Upper lobe of right lung (tissue), 1 donor: Measurements from ENCODE around the gene SIL1. TPM values are rescaled to one million over a fixed set of nuclear protein-coding genes. Genes with fewer than 3 reads are reported as not detected.
A peak's percentile ranks its signal among the peaks of the same experiment; 100 is the strongest.

Experiments
- ATAC-seq: fragments of 200-7000 bp; cut with Tn5 transposase; one replicate; pipeline ENCODE4 v1.9.1; 2020; ENCODE audit warnings: mild to moderate bottlenecking, moderate library complexity
- DNase-seq: peaks from one replicate; pipeline ENCODE4 v3.0.0-alpha.2; 2020
- H3K27ac ChIP-seq: fragments of 200-600 bp; one replicate; pipeline ENCODE4 v1.8.0; 2022
- H3K27me3 ChIP-seq: fragments of 200-600 bp; one replicate; pipeline ENCODE4 v1.8.0; 2022; ENCODE audit warnings: mild to moderate bottlenecking
- H3K36me3 ChIP-seq: fragments of 200-600 bp; one replicate; pipeline ENCODE4 v1.8.0; 2022
- H3K4me1 ChIP-seq: fragments of 200-600 bp; one replicate; pipeline ENCODE4 v1.8.0; 2022
- H3K4me3 ChIP-seq: fragments of 200-600 bp; one replicate; pipeline ENCODE4 v1.8.0; 2022; ENCODE audit warnings: mild to moderate bottlenecking
- H3K9me3 ChIP-seq: fragments of 200-600 bp; one replicate; pipeline ENCODE4 v1.8.0; 2022
- intact Hi-C: fragments of 100-400 bp; cut with DNase I; formaldehyde crosslinking; loops from one replicate; pipeline ENCODE4 v1.11.0; 2022
- total RNA-seq: library from RNA; stranded (reverse); fragmentation: NEBNext Ultra II Directional; extraction: Animal tissue kit (Norgen Biotek cat#: 25700); gene quantifications from one replicate; pipeline ENCODE4 v1.2.1, GENCODE V29; 2021
- TF ChIP-seq, protein P1 (sequence below): fragments of 200-600 bp; IDR thresholded peaks from one replicate; pipeline ENCODE4 v1.8.0; 2022; ENCODE audit warnings: antibody characterized with exemption
- donor health status: DM: no; HTN: yes; CAD: no; lungs with severe emphysema.

SIL1 gene
- total RNA-seq, 1 donor from 2014 or later, result 56.9 TPM

DNA sequence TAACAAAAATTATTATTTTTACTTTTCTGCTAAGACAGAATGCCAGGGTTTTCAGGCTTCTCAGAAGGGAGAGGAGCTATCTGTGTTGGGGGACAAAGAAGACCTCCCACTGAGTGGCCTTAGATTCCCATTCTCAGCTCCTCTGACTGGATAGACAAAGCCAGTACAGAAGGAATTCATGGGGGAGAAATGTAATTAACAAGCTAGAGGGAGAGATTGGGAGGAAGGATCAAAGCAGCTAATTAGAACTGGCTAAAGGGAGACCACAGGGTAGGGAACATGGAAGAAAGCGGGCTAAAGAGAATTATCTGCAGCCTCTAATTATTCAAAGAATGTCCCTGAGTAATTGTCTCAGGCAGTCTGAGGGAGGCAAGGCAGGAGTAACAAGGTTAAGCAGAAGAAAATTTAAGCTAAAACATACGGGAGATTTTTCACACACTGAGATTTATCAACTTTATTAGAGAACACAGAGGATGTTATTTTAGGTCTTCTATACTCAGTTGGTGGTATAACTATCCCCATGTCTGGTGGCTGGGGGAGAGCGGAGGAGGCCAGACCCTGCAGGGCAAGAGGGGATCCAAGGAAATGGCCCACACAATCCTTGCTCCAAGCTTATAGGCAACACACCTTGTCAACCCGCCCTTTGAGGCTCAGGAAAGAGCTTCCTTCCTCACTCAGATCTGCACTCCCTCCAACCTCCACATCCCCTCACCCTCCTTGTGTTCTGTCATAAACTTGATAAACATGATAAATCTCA, 235.4 kb downstream of the SIL1 start:
- DNase-seq (no peak), ATAC-seq (no peak)
- TF ChIP-seq, protein P1, sequence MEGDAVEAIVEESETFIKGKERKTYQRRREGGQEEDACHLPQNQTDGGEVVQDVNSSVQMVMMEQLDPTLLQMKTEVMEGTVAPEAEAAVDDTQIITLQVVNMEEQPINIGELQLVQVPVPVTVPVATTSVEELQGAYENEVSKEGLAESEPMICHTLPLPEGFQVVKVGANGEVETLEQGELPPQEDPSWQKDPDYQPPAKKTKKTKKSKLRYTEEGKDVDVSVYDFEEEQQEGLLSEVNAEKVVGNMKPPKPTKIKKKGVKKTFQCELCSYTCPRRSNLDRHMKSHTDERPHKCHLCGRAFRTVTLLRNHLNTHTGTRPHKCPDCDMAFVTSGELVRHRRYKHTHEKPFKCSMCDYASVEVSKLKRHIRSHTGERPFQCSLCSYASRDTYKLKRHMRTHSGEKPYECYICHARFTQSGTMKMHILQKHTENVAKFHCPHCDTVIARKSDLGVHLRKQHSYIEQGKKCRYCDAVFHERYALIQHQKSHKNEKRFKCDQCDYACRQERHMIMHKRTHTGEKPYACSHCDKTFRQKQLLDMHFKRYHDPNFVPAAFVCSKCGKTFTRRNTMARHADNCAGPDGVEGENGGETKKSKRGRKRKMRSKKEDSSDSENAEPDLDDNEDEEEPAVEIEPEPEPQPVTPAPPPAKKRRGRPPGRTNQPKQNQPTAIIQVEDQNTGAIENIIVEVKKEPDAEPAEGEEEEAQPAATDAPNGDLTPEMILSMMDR, result no peak
- Histone ChIP-seq H3K36me3 (no peaks in the 10 kb centered on the region), H3K4me1 (no peaks in the 10 kb centered on the region), H3K9me3 (no peaks in the 10 kb centered on the region), H3K27me3 (no peaks in the 10 kb centered on the region), H3K27ac (no peak overlapping the region), H3K4me3 (no peak overlapping the region)
- intact Hi-C loops, result no loop called here

DNA sequence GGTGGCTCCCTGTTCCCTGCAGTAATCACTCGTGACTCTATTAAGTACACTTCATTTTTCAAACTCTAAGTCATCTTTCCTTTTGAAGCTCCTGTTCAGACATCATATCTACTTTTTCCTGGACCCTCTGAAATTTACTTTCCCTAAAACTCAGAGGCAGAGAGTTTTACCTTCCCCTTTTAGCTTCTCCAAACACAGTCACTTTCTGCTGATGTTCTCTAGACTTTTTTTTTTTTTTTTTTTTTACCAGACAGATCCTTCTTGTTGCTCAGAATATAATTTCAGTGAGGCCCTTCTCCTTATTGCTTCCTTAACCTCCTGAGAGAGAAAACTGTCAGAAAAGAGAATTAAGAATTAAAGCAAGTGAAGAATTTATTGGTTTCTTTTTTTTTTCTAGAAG, 236.4 kb downstream of the SIL1 start:
- no peaks in the 10 kb centered on the region for H3K36me3 ChIP-seq
- no peaks in the 10 kb centered on the region for H3K27me3 ChIP-seq
- H3K4me3 ChIP-seq, result no peak overlapping the region
- DNase-seq, result no peak
- no peak for ATAC-seq
- no peaks in the 10 kb centered on the region for H3K9me3 ChIP-seq
- H3K4me1 ChIP-seq, result no peaks in the 10 kb centered on the region
- intact Hi-C loops, result no loop called here
- TF ChIP-seq, protein P1, result no peak
- no peak overlapping the region for H3K27ac ChIP-seq

DNA sequence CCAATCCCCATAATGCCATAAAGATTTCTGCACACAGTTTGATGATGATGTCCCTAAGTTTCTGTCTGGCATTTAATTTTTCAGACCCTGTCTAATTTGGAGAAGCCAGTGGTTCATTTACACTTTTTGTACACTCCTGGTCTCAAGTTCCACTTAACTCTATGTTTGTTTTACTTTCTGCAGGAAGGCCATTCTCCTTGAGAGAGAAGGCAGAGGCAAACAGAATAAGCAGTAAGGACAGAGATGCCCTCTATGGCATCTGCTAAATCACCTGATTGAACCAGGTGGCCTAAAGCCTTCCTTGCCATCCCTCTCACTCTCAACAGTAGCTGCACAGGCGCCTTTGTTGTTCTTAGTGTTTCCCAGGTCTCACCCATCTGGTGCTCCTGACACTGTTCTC, 236.9 kb downstream of the SIL1 start:
- H3K4me1 ChIP-seq, result no peaks in the 10 kb centered on the region
- intact Hi-C loops, result no loop called here
- TF ChIP-seq, protein P1, result no peak
- no peaks in the 10 kb centered on the region for H3K36me3 ChIP-seq
- H3K27me3 ChIP-seq, result no peaks in the 10 kb centered on the region
- DNase-seq (peak; percentile 11), ATAC-seq (peak; percentile 13)
- no peak overlapping the region for H3K27ac ChIP-seq
- no peaks in the 10 kb centered on the region for H3K9me3 ChIP-seq
- H3K4me3 ChIP-seq, result no peak overlapping the region

DNA sequence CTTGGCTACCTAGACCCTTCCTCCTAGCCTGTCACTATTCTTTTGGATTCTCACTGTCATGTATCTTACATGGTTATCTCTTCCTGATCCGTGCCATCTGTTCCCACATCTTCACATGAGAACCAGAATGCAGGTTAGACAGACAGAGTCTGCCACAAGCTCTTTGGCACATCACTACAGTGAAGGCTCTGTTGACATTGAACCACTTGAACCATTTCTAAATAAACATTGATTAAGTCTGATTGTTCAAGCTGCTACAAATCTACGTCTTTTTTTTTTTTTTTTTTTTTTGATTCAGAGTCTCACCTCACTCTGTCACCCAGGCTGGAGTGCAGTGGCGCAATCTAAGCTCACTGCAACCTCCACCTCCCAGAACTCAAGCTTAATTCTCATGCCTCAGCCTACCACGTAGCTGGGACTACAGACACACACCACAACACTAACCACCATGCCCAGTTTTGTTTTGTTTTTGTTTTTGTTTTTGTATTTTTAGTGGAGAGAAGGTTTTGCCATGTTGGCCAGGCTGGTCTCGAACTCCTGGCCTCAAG, 237.9 kb downstream of the SIL1 start:
- no peaks in the 10 kb centered on the region for H3K9me3 ChIP-seq
- H3K4me1 ChIP-seq, result peaks cover 6% of the 10 kb centered on the region
- DNase-seq (peak; percentile 72), ATAC-seq (peak; percentile 65)
- TF ChIP-seq, protein P1, result no peak
- H3K27ac ChIP-seq, result peak overlapping the region; percentile 39
- no peak overlapping the region for H3K4me3 ChIP-seq
- intact Hi-C loops, result no loop called here
- H3K27me3 ChIP-seq, result no peaks in the 10 kb centered on the region
- H3K36me3 ChIP-seq, result no peaks in the 10 kb centered on the region

DNA sequence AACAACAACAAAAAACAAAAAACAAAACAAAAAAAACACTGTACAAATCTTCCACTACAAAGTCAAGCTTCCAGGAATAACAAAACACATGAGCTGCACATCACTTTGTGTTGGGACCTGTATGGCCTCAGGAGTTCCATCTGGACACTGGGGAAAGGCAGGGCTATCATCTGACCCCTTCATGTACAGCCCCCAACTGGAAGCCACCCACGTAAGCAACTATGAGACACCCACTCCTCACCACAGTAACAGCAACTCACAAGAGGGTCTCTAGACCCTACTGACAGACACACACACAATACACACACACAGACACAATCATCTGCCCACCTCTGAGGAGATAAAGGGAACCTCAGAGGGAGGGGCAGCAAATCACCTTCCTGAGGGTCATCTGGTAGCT, 241.4 kb downstream of the SIL1 start:
- H3K9me3 ChIP-seq, result no peaks in the 10 kb centered on the region
- no peaks in the 10 kb centered on the region for H3K36me3 ChIP-seq
- H3K4me3 ChIP-seq, result no peak overlapping the region
- no peak overlapping the region for H3K27ac ChIP-seq
- DNase-seq (no peak), ATAC-seq (no peak)
- intact Hi-C loops, result no loop called here
- H3K4me1 ChIP-seq, result peaks cover 40% of the 10 kb centered on the region
- TF ChIP-seq, protein P1, result no peak
- H3K27me3 ChIP-seq, result no peaks in the 10 kb centered on the region
